SK-N-SH (cell line): ENCODE data around the gene FRY. TPM values are rescaled to one million over a fixed set of nuclear protein-coding genes. Genes with fewer than 3 reads are reported as not detected.

Experiments used
- CTCF ChIA-PET: fragments of 300-600, 350-600 bp; formaldehyde crosslinking; extraction: SDS; loops from one replicate; lab custom pipeline; 2021; lab: Yijun Ruan, JAX
- POLR2A ChIA-PET: fragments of 350-600 bp; sonication (Branson Sonifier 250); formaldehyde crosslinking; extraction: SDS; loops from one replicate; lab custom pipeline; 2020; ENCODE audit warnings: antibody characterized with exemption, inconsistent platforms; lab: Yijun Ruan, JAX
- DNase-seq: peaks from one replicate; pipeline ENCODE4 v3.0.0; 2012
- H2AFZ ChIP-seq: fragments of 200-600 bp; sonication (generic); 2 replicates; pipeline ENCODE4 v1.8.1; 2016; ENCODE audit warnings: antibody characterized with exemption, mild to moderate bottlenecking, low read depth
- H3F3A ChIP-seq: fragments of 200-600 bp; sonication (generic); replicated peaks from 2 replicates; pipeline ENCODE3; 2016; ENCODE audit warnings: antibody characterized with exemption, mild to moderate bottlenecking; ENCODE audit not compliant: insufficient read depth
- H3K27ac ChIP-seq, 2 experiments: fragments of 200-500 bp in 1 of 2; fragments of 200-600 bp in 1 of 2; sonication (Bioruptor generic) in 1 of 2; sonication (generic), shearing (Covaris generic) in 1 of 2; 2 replicates each; pipeline versions ENCODE4 v1.5.1 to v1.6.1; 2014 to 2016; ENCODE audit warnings: low read depth in 2 of 2, inconsistent platforms in 1 of 2, low read length in 1 of 2, mild to moderate bottlenecking in 1 of 2, mixed read lengths in 1 of 2
- H3K27me3 ChIP-seq: fragments of 200-600 bp; sonication (generic), shearing (Covaris generic); 2 replicates; pipeline ENCODE4 v1.6.1; 2016; ENCODE audit warnings: mixed run types; ENCODE audit not compliant: insufficient read depth
- H3K36me3 ChIP-seq, 2 experiments: fragments of 200-500 bp in 1 of 2; fragments of 200-600 bp in 1 of 2; sonication (Bioruptor generic) in 1 of 2; sonication (generic) in 1 of 2; replicated peaks in 1 of 2; 2 replicates each; pipeline versions ENCODE3 to v1.5.1; 2014 to 2016; ENCODE audit warnings: low read length in 1 of 2, mild to moderate bottlenecking in 1 of 2; ENCODE audit not compliant: insufficient read depth in 2 of 2, control insufficient read depth in 1 of 2
- H3K4me1 ChIP-seq, 2 experiments: fragments of 200-500 bp in 1 of 2; fragments of 200-600 bp in 1 of 2; sonication (Bioruptor generic) in 1 of 2; sonication (generic), shearing (Covaris generic) in 1 of 2; 2 replicates each; pipeline versions ENCODE4 v1.5.1 to v1.6.1; 2014 to 2016; ENCODE audit warnings: low read depth in 1 of 2, low read length in 1 of 2, mixed run types in 1 of 2; ENCODE audit not compliant: insufficient read depth in 2 of 2, control insufficient read depth in 1 of 2
- H3K4me2 ChIP-seq: fragments of 200-600 bp; sonication (generic), shearing (Covaris generic); 2 replicates; pipeline ENCODE4 v1.6.1; 2017; ENCODE audit warnings: mixed run types
- H3K4me3 ChIP-seq, 2 experiments: fragments of 200-500 bp in 1 of 2; fragments of 200-600 bp in 1 of 2; sonication (Bioruptor generic) in 1 of 2; sonication (generic), shearing (Covaris generic) in 1 of 2; 2 replicates each; pipeline versions ENCODE4 v1.5.1 to v1.8.1; 2014 to 2016; ENCODE audit warnings: low read depth in 2 of 2, inconsistent platforms in 1 of 2, low read length in 1 of 2, mild to moderate bottlenecking in 1 of 2, mixed read lengths in 1 of 2, moderate library complexity in 1 of 2
- H3K79me2 ChIP-seq: fragments of 200-600 bp; sonication (generic); 2 replicates; pipeline ENCODE4 v1.8.1; 2017; ENCODE audit warnings: mild to moderate bottlenecking; ENCODE audit not compliant: insufficient read depth
- H3K9ac ChIP-seq: fragments of 200-600 bp; sonication (generic); 2 replicates; pipeline ENCODE4 v1.6.1; 2017; ENCODE audit warnings: mixed run types
- H3K9me2 ChIP-seq: fragments of 200-600 bp; sonication (generic); 2 replicates; pipeline ENCODE4 v1.6.1; 2017; ENCODE audit warnings: mixed run types
- H3K9me3 ChIP-seq: fragments of 200-600 bp; sonication (generic); 2 replicates; pipeline ENCODE4 v1.6.1; 2017; ENCODE audit warnings: mixed run types, mild to moderate bottlenecking, moderate library complexity
- H4K20me1 ChIP-seq: fragments of 200-600 bp; sonication (generic); 2 replicates; pipeline ENCODE4 v1.6.1; 2017; ENCODE audit warnings: mild to moderate bottlenecking, mixed run types; ENCODE audit not compliant: insufficient read depth
- CHD2 ChIP-seq: fragments of 150-350 bp; IDR thresholded peaks from 2 replicates; pipeline ENCODE4 v1.6.1; 2018; ENCODE audit warnings: low read length; ENCODE audit not compliant: partially characterized antibody
- CTCF ChIP-seq: fragments of 200-600 bp; sonication (generic); IDR thresholded peaks from 2 replicates; pipeline ENCODE4 v1.6.1; 2017; ENCODE audit warnings: antibody characterized with exemption, mild to moderate bottlenecking, moderate library complexity
- EZH2phosphoT487 ChIP-seq: fragments of 200-600 bp; sonication (generic); IDR thresholded peaks from 2 replicates; pipeline ENCODE4 v1.6.1; 2017; ENCODE audit warnings: low read depth, mixed run types, mild to moderate bottlenecking, antibody characterized with exemption, moderate library complexity, borderline replicate concordance
- GABPA ChIP-seq: IDR thresholded peaks from 2 replicates; pipeline ENCODE4 v1.4.0; 2012; ENCODE audit warnings: low read depth, mild to moderate bottlenecking
- JUND ChIP-seq: IDR thresholded peaks from 2 replicates; pipeline ENCODE4 v1.4.0; 2012
- PBX3 ChIP-seq: IDR thresholded peaks from 2 replicates; pipeline ENCODE4; 2012
- RCOR1 ChIP-seq: fragments of 150-350 bp; IDR thresholded peaks from 2 replicates; pipeline ENCODE4 v1.6.1; 2017; ENCODE audit warnings: antibody characterized with exemption, low read length
- RFX5 ChIP-seq: IDR thresholded peaks from 2 replicates; pipeline ENCODE4 v1.6.1; 2012; ENCODE audit warnings: mild to moderate bottlenecking, improper control_type of control experiment, low read length
- SMC3 ChIP-seq: IDR thresholded peaks from 2 replicates; pipeline ENCODE4 v1.6.1; 2012; ENCODE audit warnings: low read depth, low read length, improper control_type of control experiment
- TAF1 ChIP-seq: IDR thresholded peaks from 2 replicates; pipeline ENCODE4 v1.6.1; 2012; ENCODE audit warnings: low read depth, mild to moderate bottlenecking, low read length, moderate library complexity, borderline replicate concordance
- WGBS: methylation state at CpG from one replicate; pipeline ENCODE4 v1.1.6; 2017; ENCODE audit warnings: low lambda C conversion rate; 5-methylcytosine and 5-hydroxymethylcytosine counted together
- polyA plus RNA-seq, 3 experiments: library from polyadenylated mRNA; depleted of rRNA; stranded (reverse); fragments of >200 nt; gene quantifications; 2 replicates each; pipeline ENCODE4 v1.2.3, GENCODE V29; 2012

The FRY gene
- polyA plus RNA-seq, 1 of the 3 experiments (the other 2 are of a cell fraction): 1.4 TPM

GRCh38 chr13:32266130-32266529 lies 234.6 kb downstream of the FRY start:
- H3K4me3 ChIP-seq: no peak overlapping the region
- ChIA-PET CTCF (no interaction called here), POLR2A (no interaction called here)
- no peak overlapping the region for H2AFZ ChIP-seq
- no peaks in the 10 kb centered on the region for H3K27me3 ChIP-seq
- no peaks in the 10 kb centered on the region for H3K9me2 ChIP-seq
- H3K79me2 ChIP-seq: no peaks in the 10 kb centered on the region
- TF ChIP-seq GABPA: no peak
- no peak for TF ChIP-seq PBX3
- TF ChIP-seq CHD2: no peak
- TF ChIP-seq TAF1: no peak
- TF ChIP-seq SMC3: no peak
- no peak for TF ChIP-seq JUND
- TF ChIP-seq EZH2phosphoT487: no peak
- TF ChIP-seq RCOR1: no peak
- no peaks in the 10 kb centered on the region for H3K9me3 ChIP-seq
- WGBS: 89% methylated on average over 1 of the region's 1 CpG
- peaks cover 13% of the 10 kb centered on the region for H3F3A ChIP-seq
- no peaks in the 10 kb centered on the region for H3K36me3 ChIP-seq
- no peak overlapping the region for H3K9ac ChIP-seq
- no peak overlapping the region for H3K27ac ChIP-seq
- no peak overlapping the region for H3K4me2 ChIP-seq
- DNase-seq: no peak
- no peaks in the 10 kb centered on the region for H4K20me1 ChIP-seq
- peaks cover 7 to 20% of the 10 kb centered on the region in 2 experiments for H3K4me1 ChIP-seq

- POLR2A ChIA-PET: no interaction called here
- Histone ChIP-seq H3K79me2 (no peaks in the 10 kb centered on the region), H3K4me1 (peaks cover 0 to 2% of the 10 kb centered on the region in 2 experiments; a peak in 2 of 4 replicates), H4K20me1 (no peaks in the 10 kb centered on the region), H3K4me3 (no peak overlapping the region), H3K4me2 (no peak overlapping the region), H2AFZ (no peak overlapping the region), H3K36me3 (no peaks in the 10 kb centered on the region), H3K9me2 (no peaks in the 10 kb centered on the region), H3K9ac (no peak overlapping the region), H3F3A (peaks cover 2% of the 10 kb centered on the region), H3K9me3 (no peaks in the 10 kb centered on the region), H3K27me3 (no peaks in the 10 kb centered on the region), H3K27ac (no peak overlapping the region)
- TF ChIP-seq RFX5 (no peak), CTCF (peak; percentile 42)
- 80% methylated on average over 7 of the region's 7 CpGs for WGBS
- DNase-seq: no peak
- CTCF ChIA-PET: interaction anchor here (1.1 to 2.2 kb wide), 4 partner anchors 8 to 383 kb away, joined by 3 to 7 read pairs (median 6); no protein-coding TSS in a partner anchor
Observed at GRCh38 chr13:32267836-32268439, 236.4 kb downstream of the FRY start.
